CD4-positive, alpha-beta T cell treated with Interleukin-15 for 4 hours (primary cell): ENCODE results near the gene YWHAE.
"Not testable (repeated sequence)": the region's sequence is repeated elsewhere in the genome, so short reads cannot be mapped to it uniquely, and the experiment has no call there.

ENCODE experiments used
- DNase-seq: peaks from one replicate; pipeline ENCODE4 v3.0.0-alpha.2; 2020; ENCODE audit warnings: low spot score

Gene YWHAE

DNA sequence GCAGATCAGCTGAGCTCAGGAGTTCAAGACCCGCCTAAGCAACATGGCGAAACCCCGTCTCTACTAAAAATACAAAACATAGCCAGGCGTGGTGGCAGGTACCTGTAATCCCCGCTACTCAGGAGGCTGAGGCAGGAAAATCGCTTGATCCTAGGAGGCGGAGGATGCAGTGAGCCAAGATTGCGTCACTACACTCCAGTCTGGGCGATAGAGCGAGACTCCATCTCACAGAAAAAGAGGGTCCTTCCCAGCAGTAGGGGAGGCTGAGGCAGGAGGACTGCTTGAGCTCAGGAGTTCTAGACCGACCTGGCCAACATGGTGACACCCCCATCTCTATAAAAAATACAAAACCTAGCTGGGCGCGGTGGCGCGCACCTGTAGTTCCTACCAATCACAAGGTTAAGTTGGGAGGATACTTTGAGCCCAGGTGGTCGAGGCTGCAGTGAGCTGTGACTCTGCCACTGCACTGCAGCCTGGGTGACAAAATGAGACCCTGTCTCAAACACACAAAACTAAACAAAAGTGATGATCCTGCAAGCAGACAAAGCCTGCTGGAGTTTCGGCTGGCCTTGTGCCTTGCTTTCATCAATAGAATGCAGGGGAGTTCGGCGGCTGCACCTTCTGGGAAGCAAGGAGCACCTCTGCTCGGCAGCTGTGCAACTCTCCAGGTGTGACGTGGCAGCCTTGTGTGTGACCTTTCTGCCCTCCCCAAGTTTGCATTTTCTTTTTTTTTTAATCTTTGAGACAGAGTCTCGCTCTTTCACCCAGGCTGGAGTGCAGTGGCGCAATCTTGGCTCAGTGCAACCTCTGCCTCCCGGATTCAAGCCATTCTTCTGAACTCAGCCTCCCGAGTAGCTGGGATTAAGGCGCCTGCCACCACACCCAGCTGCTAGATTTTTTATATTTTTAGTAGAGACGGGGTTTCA lies 12.4 kb upstream of the YWHAE start:
- DNase-seq, result no peak

DNA sequence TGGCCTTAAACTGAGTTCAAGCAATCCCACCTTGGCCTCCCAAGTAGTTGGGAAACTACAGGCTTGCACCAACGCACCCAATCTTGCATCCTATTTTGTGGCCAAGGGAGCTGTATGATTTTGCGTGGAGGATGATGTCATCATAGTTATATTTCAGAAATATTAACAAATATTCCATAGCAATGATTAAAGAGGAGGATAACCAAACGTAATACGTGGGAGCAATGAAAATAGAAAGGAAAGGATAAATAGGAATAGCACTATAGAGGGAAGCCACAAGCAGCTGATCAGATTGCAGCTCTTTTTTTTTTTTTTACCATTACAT lies 2.2 kb upstream of the YWHAE start:
- no peak for DNase-seq

DNA sequence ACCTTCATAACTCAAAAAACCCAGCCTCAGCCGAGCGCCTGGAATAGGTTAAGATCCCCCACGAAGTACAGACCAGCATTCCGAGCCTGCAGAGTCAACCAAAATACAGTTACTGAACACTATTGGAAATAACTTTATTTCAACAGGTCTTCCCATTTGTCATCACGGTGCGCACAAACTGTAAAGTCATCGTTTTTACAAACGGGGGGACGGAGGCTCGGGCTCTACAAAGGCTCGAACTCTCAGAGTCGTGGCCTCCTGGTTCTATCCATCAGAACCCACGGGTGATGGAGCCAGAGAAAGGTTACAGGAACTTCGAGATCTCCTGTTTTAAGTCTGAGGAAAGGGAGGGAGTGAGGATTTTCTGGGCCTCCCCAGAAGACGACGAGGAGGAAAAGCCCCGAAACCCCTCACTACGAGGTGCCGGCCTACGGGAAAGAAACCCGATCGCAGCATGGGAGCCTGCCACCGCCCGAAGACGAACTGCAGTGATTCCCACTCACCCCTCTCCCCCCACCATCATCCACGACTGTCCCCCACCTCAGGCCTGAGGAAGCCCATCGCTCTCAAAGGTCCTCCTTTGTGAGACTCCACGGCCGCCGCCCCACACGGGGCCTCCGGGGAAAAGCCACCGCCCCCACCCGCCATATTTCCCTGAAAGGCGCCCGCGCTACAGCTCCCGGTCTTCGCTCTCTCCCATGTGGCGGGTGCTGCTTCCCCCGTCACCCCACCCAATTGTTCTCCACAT lies 917 bp downstream of the YWHAE start:
- DNase-seq, result peak; percentile 36

DNA sequence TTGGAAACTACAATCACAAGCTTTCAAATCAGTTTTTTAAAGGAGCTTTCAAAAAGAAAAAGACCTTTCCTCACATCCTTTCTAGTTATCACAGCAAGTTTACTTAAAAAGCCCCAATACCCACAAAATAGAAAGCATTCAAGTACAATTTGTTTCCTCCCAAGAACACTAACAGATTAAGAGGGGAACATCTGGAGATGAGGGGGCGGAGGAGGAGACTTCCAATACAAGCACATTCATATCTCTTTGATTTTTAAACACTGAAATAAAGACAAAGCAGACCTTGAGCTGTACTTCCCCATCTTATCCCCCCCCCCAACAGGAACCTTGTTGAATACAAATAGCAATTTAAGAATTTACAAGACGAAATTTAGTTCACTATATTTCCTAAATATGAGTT lies 2.0 kb downstream of the YWHAE start:
- no peak for DNase-seq

DNA sequence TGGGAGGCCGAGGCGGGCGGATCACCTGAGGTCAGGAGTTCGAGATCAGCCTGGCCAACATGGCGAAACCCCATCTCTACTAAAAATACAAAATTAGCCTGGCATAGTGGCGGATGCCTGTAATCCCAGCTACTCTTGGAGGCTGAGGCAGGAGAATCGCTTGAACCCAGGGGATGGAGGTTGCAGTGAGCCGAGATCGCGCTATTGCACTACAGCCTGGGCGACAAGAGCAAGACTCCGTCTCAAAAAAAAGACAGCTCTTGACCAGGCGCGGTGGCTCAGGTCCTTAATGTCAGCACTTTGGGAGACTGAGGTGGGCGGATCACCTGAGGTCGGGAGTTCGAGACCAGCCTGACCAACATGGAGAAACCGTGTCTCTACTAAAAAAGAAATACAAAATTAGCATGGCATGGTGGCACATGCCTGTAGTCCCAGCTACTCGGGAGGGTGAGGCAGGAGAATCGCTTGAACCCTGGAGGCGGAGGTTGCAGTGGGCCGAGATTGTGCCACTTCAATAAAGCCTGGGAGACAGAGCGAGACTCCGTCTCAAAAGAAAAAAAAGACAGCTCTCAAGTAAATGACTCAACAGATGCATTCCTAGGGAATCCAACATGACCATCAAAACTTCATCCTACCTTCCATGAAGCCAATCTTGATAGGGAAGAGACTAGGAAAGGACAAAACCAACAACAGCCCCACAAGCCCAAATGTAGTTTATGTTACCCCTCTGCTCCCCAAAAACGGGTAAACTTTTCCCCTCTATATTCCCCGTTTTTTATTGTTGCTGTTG lies 4.0 kb downstream of the YWHAE start:
- DNase-seq, result not testable (repeated sequence)

DNA sequence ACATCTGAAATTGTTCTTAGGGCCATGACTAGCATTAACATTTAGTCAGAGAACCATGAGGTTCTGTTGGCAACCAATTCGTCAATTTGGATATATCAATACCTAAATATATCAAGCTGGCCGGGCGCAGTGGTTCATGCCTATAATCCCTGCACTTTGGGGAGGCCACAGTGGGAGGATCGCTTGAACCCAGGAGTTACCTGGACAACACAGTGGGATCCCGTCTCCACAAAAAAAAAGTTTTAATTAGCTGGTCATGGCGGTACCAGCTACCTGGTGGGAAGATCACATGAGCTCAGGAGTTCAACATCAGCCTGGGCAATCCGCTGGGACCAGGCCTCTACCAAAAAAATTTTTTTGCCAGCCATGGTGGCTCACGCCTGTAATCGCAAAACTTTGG lies 8.4 kb downstream of the YWHAE start:
- no peak for DNase-seq

DNA sequence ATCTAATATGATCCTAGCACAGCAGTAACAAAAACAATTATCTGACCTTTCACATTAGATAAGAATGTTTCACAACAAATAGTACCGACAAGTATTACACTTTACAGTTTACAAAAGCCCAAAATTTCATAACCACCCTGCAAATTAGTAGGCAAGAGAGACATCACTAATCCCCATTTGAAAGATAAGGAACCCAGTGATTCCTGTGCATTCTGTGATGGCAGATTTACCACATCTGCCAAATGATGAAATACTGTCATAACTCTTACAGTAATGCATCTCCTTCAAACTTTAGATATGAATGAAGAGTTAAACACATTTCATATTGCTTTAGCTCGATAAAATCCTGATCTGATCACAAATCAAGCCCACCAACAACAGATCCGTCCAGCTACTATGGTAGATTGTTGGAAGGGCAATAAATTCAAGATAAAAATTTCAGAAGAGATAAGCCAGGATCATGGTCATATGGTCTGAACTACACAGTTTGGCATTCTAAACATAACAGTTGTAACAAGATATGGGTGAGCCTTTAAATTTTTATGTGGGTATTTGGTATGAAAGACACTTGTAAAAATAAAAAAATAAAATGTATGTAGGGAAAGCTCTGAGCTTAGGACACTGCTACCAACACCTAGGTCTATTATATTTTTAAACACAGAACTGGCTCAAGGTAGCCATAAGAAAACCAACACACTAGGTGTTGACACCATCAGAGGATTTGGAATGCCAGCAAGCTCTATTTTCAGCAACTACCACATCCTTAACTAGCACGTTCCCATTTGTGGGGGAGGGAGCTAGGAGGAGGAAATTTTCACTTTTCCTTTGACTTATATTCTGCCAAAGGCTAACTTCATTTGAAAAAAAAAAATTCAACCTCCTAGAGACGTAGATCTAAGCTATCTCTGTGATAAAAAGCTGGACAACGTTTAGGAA lies 9.3 kb downstream of the YWHAE start:
- no peak for DNase-seq

DNA sequence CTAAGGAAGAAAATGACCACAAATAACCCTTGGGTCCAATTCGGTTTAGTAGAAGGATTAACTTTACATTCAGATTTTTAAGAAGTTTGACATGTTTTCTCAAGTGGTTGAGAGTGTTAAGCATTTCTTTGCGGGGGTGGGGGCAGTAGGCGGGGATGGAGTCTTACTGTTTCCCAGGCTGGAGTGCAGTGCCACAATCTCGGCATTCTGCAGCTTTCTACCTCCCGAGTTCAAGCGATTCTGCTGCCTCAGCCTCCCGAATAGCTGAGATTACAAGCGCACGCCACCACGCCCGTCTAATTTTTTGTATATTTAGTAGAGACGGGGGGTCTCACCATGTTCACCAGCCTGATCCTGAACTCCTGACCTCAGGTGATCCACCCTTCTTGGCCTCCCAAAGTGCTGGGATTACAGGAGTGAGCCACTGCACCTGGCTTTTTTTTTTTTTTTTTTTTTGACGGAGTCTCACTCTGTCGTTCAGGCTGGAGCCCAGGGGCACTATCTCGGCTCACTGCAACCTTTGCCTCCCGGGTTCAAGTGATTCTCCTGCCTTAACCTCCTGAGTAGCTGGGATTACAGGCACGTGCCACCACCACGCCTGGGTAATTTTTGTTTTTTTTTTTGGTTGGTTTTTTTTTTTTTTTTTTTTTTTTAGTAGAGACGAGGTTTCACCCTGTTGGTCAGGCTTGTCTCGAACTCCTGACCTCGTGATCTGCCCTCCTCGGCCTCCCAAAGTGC lies 12.4 kb downstream of the YWHAE start:
- not testable (repeated sequence) for DNase-seq

DNA sequence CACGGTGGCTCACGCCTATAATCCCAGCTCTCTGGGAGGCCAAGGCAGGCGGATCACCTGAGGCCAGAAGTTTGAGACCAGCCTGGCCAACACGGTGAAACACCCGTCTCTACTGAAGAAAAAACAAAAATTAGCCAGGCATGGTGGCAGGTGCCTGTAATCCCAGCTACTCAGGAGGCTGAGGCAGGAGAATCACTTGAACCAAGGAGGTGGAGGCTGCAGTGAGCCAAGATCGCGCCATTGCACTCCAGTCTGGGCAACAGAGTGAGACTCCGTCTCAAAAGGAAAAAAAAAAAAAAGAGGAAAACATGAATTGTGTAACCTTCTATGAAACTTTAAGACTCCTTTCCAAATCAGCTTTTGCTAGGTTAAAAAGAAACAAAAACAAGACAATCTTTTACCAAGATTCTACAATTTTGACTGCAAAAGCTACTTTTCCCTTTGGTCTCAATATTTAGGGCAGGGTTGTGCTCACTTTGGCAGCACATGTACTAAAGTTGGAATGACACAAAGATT lies 13.3 kb downstream of the YWHAE start:
- not testable (repeated sequence) for DNase-seq

DNA sequence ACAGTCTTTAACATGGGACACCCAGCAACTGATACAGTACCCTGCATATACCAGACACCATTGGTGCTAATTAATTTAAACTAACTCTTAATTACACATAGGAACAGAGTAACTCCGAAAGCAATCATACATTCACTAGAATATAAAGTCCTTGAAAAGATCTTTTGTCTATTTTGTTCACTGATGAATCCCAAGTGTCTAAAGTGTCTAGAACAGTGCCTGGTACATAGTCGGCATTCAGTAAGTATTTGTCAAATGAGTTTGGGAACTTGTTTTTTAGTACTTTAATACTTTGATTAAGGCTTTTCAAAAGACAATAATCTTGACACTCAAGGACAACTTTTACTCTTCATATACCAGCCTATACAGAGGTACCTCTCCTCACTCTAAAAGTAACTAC lies 13.8 kb downstream of the YWHAE start:
- DNase-seq, result no peak

DNA sequence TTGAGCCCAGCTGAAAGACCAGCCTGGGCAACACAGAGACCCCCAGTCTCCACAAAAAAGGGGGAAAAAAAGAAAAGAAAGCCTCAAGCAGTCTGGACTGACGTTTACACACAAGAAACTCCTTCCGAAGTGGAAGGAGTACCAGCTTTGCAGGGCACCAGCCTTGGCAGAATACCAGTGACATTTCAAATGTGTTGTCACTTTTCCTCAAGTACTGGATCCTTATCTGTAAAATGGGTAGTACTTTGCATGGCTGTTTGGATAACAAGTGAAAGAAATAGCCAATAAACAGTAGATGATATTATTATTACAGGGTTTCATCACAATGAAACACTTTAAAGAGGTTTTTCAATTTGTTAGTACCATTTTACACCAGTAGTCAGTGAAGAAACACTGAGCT lies 14.2 kb downstream of the YWHAE start:
- DNase-seq, result no peak

DNA sequence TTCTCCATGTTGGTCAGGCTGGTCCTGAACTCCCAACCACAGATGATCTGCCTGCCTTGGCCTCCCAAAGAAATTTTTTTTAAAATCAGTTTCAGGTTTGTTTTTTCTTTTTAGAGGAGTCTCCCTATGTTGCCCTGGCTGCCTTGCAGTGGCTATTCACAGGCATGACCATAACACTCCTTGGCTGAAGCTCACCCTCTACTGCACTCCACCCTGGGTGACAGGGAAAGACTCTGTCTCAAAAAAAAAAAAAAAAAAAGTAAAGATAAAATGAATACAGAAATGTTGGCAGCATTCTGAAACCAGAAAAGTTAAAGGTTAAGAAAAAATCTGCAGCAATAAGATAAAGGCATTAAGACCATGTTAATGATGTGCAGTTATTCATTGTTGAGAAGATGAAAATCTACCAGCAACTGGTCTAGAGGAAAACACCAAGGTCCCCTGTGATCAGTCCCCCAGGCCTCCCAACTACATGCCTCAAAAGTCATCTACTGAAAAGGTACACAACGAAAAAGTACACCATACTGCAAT lies 15.1 kb downstream of the YWHAE start:
- no peak for DNase-seq

DNA sequence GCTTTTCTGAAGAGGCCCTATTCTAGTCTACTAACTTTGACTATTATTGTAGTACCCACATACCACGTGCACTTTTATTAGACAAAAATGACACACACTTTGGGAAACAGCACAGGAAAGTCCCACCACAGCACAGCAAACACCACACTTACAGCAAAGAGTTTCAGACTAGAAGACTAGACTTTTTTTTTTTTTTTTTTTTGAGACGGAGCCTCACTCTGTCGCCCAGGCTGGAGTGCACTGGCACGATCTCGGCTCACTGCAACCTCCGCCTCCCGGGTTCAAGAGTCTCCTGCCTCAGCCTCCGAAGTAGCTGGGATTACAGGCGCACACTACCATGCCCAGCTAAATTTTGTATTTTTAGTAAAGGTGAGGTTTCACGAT lies 20.1 kb downstream of the YWHAE start:
- DNase-seq, result peak; percentile 61

DNA sequence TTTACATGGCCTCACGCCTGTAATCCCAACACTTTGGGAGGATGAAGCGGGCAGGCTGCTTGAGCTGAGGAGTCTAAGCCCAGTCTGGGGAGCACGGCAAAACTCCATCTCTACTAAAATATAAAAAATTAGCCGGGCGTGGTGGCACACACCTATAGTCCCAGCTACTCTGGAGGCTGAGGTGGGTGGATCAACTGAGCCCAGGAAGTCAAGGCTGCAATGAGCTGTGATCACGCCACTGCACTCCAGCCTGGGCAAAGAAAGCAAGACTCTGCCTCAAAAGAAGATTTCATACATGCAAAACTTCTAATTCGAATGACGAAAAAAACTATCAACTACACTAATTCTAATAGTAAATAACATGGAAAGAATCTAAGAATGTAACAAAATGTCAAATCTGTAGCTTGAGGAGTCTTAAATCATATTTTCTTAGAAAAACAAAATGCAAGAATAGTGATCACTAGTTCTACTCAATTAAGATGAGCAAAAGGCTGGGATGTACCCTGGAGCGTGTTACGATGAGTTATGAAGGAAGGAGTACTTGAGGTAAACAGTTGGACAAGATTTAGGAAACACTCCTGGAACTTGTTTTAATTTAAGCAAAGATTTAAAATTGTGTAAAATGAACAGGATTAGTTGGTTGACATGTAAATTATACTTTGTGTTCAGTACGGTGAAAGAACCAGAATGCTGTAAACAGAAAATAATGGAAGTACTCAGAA lies 20.7 kb downstream of the YWHAE start:
- DNase-seq, result no peak

DNA sequence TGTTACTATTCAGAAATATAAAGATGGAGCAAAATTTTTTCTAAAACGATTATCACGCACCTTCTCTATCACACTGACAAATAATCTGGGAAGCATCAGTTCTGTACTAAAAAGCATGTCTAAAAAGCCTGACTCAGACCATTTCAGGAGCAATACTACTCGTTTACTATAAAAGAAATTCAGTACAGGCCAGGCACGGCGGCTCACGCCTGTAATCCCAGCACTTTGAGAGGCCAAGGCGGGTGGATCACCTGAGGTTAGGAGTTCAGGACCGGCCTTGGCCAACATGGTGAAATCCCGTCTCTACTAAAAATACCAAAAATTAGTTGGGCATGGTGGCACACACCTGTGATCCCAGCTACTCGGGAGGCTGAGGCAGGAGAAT lies 21.6 kb downstream of the YWHAE start:
- not testable (repeated sequence) for DNase-seq

DNA sequence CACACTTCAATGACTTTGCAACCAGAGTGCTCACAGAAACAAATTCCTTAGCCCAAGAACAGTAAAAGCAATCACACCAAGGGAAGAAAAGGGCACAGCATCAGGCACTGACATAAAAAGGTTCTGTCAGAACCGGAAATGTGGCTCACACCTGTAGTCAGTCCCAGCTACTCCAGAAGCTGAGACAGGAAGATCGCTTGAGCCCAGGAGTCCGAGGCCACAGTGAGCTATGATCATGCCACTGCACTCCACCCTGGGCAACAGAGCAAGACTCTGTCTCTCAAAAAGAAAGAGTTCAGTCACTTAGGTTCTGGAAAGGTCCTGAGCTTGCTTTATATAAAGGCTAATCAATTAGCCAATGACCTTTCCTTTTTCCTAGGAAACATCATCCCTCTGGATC lies 22.7 kb downstream of the YWHAE start:
- no peak for DNase-seq

DNA sequence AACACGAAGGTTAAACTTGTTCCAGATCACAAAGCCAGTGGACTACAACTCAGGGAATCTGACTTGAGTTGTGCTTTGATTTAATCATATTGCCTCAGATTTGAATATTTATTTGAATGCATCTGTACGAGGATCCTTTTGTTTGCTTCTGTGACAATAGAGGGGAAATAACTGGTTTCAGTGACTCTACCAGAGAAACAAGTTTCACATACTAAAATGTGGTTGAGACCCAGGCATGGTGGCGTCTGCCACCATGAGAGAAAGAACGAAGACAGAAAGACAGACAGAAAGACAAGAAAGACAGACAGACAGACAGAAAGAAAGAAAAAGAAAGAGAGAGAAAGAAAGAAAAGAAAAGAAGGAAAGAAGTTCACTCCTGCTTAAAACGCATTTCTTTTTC lies 24.0 kb downstream of the YWHAE start:
- no peak for DNase-seq

DNA sequence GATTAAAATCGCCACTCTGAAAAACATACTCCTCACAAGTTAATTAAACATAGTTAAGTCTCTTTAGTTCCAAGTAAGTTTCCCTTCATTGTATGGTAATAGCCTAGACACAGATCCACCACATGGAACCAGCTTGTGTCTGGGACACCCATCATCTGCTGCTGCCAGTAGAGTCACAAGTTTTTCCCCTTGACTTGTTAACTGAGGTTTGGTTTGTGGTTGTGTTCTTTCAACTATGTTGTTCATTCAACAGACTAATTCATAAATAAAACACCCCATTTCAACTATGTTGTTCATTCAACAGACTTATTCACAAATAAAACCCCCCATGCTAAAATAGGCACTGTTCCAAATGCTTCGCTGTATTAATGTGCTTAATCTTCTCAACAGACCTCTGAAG lies 24.4 kb downstream of the YWHAE start:
- peak; percentile 26 for DNase-seq

DNA sequence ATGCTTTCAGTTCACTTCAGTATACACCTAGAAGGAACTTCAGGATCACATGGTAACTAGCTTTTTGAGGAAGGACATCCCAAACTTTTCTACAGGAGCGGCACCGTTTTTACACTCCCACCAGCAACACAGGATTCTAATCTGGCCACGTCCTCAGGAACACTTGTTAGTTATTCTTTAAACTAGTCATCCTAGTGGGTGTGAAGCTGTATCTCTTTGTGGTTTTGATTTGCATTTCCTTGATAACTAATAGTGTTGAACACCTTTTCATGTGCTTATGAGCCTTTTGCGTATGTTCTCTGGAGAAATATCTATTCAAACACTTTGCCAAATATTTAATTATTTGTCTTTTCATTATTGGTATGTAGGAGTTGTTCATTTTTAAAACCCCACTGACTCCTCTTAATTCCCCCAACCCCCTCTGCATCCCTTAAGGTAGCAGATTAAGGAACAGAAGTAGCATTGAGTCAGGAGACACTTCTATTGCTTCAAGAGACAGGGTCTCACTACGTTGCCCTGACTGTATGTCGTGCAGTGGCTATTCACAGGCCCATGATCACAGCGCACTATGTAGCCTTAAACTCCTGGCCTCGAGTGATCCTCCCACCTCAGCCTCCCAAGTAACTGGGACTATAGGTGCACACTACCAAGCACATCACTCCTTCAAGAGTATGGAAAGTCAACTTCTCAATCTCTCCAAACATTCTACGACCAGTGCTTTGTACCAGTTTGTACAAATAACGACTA lies 25.4 kb downstream of the YWHAE start:
- peak; percentile 37 for DNase-seq
